NAMALWA (cell line): ENCODE results near the gene ELAPOR2.
"Not testable (repeated sequence)": the region's sequence is repeated elsewhere in the genome, so short reads cannot be mapped to it uniquely, and the experiment has no call there.

Experiments
- DNase-seq: peaks from one replicate; pipeline ENCODE4 v3.0.0-alpha.2; 2015; ENCODE audit warnings: low spot score

ELAPOR2 gene

GRCh38 chr7:87059525-87060287 lies at the start of gene ELAPOR2:
Gene ELAPOR2 (minus strand): TSS chr7:87059654. CDS start chr7:87059513, 141 bp downstream.
- peak; percentile 94 for DNase-seq

- DNase-seq: no peak
Measured at GRCh38 chr7:87107949-87108776, 48.7 kb upstream of the ELAPOR2 start.

GRCh38 chr7:87106974-87107612 lies 47.6 kb upstream of the ELAPOR2 start:
- DNase-seq: no peak

GRCh38 chr7:87105401-87105800 lies 45.9 kb upstream of the ELAPOR2 start:
- no peak for DNase-seq

GRCh38 chr7:87100326-87100725 lies 40.9 kb upstream of the ELAPOR2 start:
- no peak for DNase-seq

GRCh38 chr7:87097375-87097774 lies 37.9 kb upstream of the ELAPOR2 start:
- DNase-seq: not testable (repeated sequence)

GRCh38 chr7:87094322-87094721 lies 34.9 kb upstream of the ELAPOR2 start:
- DNase-seq: no peak

- DNase-seq: no peak
Measured at GRCh38 chr7:87092568-87093091, 33.2 kb upstream of the ELAPOR2 start.

GRCh38 chr7:87091487-87092066 lies 32.1 kb upstream of the ELAPOR2 start:
- no peak for DNase-seq

GRCh38 chr7:87083865-87084519 lies 24.5 kb upstream of the ELAPOR2 start:
- no peak for DNase-seq

- DNase-seq: no peak
Measured at GRCh38 chr7:87082675-87083074, 23.2 kb upstream of the ELAPOR2 start.

GRCh38 chr7:87075671-87076404 lies 16.4 kb upstream of the ELAPOR2 start:
- no peak for DNase-seq

- no peak for DNase-seq
Measured at GRCh38 chr7:87067788-87068187, 8.3 kb upstream of the ELAPOR2 start.

- no peak for DNase-seq
Measured at GRCh38 chr7:87060288-87060537, 759 bp upstream of the ELAPOR2 start.

GRCh38 chr7:87058744-87059524 lies 520 bp downstream of the ELAPOR2 start:
- DNase-seq: peak; percentile 46

- DNase-seq: no peak
Measured at GRCh38 chr7:87057210-87057609, 2.2 kb downstream of the ELAPOR2 start.

- no peak for DNase-seq
Measured at GRCh38 chr7:87056346-87056745, 3.1 kb downstream of the ELAPOR2 start.

GRCh38 chr7:87048839-87049238 lies 10.6 kb downstream of the ELAPOR2 start:
- no peak for DNase-seq

- DNase-seq: peak; percentile 36
Measured at GRCh38 chr7:87046456-87046855, 13.0 kb downstream of the ELAPOR2 start.

- DNase-seq: not testable (repeated sequence)
Measured at GRCh38 chr7:87044713-87045112, 14.7 kb downstream of the ELAPOR2 start.
